Hematopoietic multipotent progenitor cell treated with erythropoietin and hydrocortisone succinate and interleukin-3 and kit ligand, for 17 days (in vitro differentiated cells): ENCODE data around the gene SLC24A3.

ENCODE experiments used
- DNase-seq: peaks from one replicate; pipeline ENCODE4 v3.0.0-alpha.2; 2015; ENCODE audit warnings: low spot score

The SLC24A3 gene

DNA sequence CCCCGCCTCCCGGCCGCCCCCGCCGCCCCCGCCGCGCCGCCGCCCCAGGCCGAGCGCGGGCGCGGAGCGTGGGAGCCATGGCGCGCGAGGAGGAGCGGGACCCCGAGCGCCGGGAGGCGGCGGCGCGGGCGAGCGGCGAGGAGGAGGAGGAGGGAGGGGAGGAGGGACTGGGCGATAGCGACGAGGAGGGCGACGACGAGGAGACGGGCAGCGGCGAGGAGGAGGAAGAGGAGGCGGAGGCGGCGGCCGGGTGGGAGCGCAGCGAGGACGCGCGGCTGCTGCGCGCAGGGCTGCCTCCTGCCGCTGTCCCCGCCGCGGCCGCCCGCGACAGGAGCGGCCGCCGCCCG lies at the start of gene SLC24A3:
SLC24A3 (plus strand) TSS at position 174 of the 347 bp plus-strand sequence.
- no peak for DNase-seq

DNA sequence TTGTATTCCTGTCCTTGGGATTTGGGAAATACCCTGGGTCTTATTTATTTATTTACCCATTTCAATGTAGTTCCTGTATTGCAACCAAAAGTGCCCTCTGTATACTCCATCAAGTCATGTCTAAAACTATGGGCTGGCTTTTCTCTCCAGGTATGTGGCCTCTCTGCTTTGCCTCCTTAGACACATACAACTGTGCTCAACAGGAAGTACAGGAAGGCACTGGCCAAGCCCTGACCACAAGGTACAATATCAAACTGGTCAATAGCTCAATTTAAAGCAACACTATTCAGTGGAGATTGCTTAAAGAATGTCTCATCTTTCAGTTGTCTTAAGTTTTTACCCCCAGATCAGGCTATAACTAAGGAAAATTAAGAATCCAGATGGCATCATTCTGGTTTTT lies 42.3 kb upstream of the SLC24A3 start:
- DNase-seq: no peak

DNA sequence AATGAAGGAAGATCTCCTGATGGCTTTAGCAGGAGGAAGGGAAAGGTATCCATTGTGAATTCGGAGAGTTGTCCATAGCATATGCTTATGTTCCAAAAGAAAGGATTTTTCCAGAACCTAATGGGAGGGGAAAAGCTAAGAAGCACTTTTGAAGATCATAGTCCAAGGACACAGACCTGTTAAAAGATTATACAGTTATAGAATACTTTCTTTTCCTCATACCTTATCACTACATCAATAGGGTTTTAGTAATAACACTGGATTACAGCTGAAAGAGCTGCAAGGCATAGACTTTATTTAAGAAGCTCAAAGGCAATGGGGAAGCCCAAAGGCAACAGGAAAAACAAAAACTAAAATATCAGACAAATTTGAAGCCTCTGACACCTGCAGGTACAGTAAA lies 39.8 kb upstream of the SLC24A3 start:
- no peak for DNase-seq

GRCh38 chr20:19176470-19177052 lies 35.9 kb upstream of the SLC24A3 start:
- DNase-seq: no peak

GRCh38 chr20:19181552-19181951 lies 30.9 kb upstream of the SLC24A3 start:
- DNase-seq: no peak

- no peak for DNase-seq
These were observed 27.4 kb upstream of the SLC24A3 start for GRCh38 chr20:19185083-19185482.

GRCh38 chr20:19193349-19193748 lies 19.1 kb upstream of the SLC24A3 start:
- no peak for DNase-seq

DNA sequence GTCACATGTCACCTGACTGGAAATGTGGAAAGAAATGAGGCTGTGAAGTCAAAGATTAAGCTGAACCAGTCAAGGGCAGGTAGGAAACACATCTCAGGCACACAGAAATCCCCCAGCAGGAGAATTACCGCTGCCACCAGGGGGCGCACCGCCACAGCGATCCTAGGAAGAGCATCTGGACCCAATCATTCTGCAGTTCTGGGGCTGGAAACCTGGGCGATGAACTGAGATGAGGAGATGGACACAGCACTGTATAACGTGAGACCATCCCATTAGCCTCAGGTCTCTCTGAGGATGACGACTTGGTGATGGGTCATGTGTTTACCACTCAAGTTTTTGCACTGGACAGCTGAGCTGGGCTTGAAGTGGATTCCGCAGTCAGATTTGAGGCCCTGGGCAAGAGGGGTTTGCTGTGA lies 6.5 kb upstream of the SLC24A3 start:
- peak; percentile 53 for DNase-seq

GRCh38 chr20:19207541-19207940 lies 4.9 kb upstream of the SLC24A3 start:
- DNase-seq: no peak

- DNase-seq: no peak
These were observed 1.9 kb upstream of the SLC24A3 start for GRCh38 chr20:19210391-19211155.

DNA sequence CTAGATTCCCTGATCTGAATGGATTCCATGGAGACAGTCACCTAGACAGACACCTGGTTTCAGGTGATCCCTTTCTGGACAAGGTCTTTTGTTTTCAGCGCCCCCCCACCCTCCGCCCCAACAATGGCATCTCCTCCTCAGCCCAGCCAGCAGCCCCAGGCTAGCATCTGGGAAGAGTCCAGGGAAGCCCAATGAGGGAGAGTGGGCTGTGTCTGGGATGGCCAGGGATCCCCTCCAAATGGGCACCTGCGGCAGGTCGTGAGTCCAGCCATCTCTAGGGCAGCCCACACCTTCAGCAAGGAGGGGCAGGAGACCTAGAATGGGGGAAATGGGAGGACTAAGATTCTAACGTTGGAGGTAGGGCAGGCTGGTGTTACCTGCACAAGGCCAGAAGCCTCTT lies 1.2 kb upstream of the SLC24A3 start:
- DNase-seq: no peak

DNA sequence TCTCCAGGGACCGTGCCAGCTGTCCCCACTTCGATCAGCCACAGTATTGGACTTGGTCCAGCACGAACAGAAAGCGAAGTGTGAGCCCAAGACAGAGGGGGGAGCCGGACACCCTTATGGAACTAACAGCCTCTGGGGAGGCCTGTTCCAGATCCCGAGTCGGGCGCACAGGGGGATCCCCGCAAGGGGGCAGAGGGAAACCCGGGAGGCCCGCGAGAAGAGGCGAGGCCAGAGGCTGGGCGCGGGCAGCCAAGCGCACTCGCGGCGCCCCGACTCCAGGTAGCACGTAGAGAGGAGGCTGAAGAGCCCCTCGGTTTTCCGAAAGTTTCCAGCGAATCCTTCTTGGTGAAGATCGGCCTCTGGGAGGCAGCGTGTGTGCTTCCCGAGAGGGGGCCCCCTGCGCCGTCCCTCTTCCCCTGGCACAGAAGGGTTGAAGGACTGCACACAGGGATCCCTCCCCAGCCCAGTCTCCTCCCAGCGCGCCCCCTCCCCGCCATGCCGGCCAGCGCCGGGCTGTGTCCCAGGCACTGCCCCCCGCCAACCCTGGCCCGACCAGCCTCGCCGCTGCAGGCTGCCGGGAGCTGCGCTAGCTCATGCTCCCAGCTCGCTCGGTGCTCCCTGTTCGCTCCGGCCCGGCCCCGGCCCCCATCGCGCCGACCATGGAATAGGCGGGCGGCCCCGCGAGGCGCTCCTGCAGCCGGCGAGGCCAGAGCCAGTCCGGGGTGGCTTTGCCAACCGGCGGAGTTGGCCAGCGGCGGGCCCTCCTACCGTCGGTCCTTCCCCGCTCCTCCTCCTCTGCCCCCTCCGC lies 577 bp upstream of the SLC24A3 start:
- no peak for DNase-seq

DNA sequence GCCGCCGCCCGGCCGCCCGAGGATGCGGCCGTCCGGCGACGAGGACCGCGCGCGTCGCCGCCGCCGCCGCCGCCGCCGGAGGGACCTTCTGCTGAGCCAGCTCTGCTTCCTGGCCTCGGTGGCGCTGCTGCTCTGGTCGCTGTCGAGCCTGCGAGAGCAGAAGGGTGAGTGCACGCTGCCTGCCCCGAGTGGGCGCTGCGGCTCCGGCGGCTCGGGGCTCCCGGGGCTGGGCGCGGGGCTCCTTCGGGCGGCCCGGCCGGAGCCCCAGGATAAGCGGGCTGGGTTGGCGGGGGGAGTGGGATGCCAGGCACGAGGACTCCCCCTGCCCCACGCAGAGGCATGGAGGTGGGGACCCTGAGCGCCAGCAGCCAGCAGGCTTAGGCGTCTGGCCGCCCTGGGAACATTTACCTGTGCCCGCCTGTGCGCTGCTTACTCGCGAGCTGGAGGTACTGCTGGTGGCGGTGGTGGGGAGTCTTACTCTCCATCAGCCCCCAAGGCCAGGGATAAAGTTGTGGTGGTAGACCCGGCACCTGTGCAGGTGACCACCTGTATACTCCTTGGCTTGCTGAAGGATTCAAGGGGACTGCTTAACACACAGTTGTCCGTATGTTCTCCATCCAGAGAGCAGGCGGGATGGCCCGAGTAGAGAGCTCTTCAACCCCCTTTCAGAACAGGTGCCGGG lies 520 bp downstream of the SLC24A3 start:
- DNase-seq: no peak

- DNase-seq: no peak
These were observed 1.6 kb downstream of the SLC24A3 start for GRCh38 chr20:19213946-19214490.

- no peak for DNase-seq
These were observed 6.0 kb downstream of the SLC24A3 start for GRCh38 chr20:19218411-19218810.

DNA sequence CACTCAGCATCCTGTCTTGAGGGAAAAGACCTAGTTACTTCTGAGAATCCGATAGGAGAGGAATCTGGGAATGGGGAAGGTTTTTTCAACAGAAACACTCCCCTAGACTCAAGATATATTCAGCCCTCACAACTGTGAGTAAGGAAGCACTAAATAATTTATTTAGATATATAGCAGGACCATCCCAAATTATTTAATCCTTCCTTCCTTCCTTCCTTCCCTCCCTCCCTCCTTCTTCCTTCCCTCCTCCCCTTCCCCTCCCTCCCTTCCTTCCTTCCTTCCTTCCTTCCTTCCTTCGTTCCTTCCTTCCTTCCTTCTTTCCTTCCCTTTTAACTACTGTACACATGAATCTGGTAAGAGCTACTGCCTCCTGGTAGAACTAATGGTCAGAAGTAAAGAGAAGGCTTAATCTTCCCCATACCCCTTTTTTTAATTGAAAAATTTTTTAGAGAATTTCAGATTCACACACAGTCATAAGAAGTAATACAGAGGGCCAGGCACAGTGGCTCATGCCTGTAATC lies 10.1 kb downstream of the SLC24A3 start:
- DNase-seq: no peak

DNA sequence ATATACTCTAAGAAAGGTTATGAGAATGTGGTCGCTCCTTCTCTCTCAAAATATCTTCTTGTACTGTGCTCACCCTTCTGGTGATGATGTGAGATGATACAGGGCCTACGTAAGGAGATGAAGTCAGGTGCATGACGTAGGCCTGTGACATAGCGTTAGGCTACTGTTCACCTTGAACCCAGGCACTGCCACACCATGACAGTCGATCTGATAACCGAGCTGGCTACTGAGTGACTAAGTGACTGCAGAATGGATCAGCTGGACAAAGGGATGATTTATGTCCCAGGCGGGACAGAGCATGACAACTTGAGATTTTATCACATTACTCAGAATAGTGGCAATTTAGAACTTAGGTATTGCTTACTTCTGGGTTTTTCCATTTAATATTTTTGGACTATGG lies 11.2 kb downstream of the SLC24A3 start:
- DNase-seq: no peak

DNA sequence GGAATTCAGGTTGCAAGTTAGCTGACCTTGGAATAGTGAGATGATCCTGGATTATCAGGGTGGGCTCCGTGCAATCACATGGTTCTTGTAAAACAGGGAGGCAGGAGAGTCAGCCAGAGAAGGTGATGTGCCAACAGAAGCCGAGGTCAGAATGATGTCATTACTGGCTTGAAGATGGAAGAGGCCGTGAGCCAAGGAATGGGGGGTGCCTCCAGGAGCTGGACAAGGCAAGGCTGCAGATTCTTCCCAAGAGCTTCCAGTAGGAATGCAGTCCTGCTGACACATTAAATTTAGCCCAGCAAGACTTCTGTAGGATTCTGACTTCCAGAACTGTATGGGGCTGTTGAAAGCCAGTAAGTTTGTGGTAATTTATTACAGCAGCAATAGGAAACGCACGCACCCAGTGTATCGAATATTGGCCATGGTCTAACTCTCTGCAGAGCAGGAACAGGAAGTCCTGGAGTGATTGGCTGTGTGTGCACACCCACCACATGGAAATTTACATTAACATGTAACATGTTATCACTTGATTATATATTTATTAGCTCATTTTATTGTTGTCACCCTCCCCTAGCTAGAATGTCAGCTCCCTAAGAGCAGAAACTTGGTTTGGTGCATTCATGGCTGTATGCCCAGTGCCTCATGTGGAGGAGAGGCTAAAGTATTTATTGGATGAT lies 19.1 kb downstream of the SLC24A3 start:
- no peak for DNase-seq

DNA sequence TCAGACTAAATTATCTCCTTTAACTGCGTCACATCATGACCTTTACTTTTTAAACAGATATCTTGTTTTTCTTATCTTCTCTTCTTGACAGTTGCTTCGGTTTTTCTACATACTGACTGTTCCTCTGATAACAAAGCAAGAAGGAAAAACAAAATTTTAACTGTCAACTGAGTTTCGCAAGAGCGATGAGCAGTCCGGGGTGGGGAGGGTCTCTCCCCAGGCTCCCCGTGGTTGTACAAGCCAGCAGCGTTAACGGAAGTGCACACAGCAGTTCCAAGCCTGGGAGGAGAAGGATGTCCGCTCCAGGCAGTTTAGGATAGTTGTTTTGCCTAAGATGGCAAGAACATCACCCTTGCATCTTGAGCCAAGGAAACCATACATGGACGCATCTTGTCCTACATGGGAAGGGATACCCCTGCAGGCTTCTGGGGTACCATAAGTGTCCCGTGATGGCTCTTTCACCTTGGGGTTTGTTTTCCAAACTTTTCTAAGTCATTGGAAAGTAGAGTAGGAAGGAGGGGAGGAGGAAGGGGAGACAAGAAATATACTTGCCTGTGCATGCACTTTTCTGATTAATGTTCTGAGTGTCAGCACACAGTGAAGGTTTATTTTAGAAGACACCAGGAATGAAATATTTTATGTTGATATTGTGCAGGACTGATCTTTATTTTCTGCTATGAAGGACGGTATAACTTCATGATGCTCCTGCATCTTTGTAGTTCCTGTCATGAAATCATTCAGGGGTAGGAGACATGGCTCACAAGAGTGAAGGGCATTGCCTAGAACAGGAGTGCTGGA lies 20.8 kb downstream of the SLC24A3 start:
- no peak for DNase-seq

DNA sequence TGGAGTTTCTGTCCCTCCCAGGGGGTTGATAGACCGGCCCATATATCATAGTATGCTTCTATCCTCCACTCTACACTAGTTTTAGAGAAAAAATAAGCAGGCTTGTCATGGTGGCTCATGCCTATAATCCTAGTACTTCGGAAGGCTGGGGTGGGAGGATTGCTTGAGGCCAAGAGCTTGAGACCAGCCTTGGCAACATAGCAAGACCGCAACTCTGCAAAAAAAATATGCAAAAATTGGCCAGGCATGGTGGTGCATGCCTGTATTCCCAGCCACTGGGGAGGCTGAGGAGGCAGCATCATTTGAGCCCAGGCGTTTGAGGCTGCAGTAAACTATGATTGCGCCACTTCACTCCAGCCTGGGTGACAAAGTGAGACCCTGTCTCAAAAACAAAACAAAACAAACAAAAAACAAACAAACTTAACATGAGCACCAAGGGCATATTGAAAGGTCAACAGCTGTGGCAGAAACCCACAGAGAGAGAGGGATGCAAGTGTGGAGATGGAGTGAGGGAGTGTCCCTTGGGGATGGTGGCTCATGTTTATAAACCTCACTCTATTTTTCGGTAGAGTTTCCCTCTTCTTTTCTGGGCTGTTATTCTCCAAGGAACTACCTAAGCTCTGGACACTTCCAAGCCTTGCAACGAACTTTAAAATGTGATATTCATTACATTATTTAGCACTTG lies 24.1 kb downstream of the SLC24A3 start:
- DNase-seq: no peak
